ENCODE measurements around the gene FKBP10.
"Not testable (repeated sequence)": the region's sequence is repeated elsewhere in the genome, so short reads cannot be mapped to it uniquely, and the experiment has no call there.

Gene FKBP10

DNA sequence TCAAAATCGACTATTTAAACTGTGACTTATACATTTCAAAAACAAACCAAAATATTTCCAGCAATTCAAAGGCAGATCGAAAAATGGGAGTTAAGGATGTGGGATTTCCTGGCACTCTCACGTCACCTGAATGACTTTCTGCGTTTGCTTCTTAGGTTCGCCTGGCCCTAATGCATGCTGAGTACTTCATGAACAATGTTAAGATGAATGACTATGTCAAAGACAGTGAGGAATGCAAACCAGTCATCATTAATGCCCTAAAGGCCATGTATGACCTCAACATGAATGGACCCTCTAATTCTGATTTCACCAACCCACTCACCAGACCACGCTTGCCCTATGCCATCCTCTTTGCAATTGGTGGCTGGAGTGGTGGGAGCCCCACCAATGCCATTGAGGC is 32.2 kb downstream of the FKBP10 start:
- DNase-seq: no peak

DNA sequence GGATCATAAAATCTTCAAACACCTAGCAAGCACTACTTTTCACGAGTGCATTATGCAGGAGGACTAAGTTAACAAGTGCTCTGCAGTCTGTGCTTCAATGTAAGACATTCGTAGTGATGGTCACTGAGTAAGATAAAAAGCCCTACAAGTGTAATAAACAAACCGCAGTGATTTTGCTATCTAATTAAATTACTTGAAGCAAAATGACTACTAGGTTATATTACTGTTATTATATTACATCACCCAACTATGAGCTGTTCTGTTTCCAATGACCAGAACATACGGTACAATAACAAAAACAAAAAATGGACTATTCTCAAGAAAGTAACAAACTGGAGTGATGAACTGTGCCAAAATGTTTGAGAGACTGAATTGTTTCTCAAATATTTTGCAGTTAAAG is 36.0 kb downstream of the FKBP10 start:
- no peak for DNase-seq

DNA sequence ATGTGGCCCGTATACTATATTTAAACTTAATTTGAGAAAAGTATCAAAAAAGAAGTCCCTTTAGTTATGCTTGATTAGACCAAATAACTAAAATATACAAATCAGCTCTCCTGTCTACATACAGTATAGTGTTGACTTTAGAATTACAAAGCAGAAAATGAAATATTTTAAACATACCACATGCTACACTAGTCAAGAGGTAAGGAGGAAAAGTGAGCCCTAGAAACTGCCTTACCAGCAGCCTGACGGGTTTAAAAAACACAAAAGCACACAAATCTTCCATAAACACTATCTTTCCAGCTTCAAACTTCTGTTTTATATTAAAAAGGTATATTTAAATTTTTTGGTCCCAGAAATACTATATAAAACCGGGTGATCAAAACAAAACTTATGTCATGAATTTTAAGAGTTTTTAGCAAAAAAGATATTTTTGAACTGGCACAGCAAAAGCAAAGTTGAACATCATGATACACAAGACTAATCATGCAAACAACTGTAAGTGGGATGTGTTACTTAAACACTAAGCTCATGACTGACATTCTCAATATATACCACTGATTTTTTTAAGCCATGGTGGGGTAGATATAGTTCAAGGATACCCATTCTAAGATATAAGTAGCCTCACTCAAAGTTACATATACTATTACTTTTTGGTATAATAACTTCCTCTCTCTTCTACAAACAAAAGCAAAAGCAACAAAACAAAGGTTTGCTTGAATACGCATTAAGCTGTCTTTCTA is 36.6 kb downstream of the FKBP10 start:
- no peak for DNase-seq

DNA sequence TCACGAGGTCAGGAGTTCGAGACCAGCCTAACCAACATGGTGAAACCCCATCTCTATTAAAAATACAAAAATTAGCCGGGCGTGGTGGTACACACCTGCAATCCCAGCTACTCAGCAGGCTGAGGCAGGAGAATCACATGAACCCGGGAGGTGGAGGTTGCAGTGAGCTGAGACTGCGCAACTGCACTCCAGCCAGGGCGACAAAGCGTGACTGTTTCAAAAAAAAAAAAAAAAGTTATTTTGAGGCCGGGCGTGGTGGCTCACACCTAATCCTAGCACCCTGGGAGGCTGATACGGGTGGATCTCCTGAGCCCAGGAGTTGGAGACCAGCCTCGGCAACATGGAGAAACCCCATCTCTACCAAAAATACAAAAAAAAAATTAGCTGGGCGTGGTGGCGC is 38.6 kb downstream of the FKBP10 start:
- DNase-seq: not testable (repeated sequence)

DNA sequence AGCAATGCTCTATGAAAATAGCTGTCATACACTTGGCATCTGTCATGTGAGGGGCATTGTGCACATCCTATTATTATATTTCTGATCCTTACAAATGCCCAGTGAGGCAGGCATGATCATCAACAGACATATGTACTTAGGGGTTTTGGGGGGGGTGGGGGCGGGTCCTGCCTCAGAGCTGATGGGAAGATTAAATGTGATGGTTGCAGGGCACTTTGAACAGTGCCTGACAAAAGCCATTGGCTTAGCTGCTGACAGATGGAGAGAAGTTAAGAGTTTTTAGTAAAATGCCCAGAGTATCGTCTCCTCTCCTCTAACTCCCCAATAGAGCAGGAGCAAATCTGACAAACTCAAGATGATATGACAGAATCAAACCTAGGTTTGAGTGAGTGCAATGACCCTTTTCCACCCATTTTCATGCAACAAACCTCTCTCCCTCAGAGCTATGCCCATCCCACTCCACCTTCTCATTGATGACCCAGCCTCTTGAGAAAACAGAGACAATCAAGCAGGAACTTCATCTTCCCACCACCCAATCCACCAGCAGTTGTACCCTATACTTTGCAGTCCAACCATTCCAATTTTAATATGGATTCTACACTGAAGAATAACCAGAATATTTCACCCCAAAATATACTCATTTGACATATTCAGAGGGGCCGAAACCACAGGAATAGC is 47.6 kb downstream of the FKBP10 start:
- DNase-seq: no peak

DNA sequence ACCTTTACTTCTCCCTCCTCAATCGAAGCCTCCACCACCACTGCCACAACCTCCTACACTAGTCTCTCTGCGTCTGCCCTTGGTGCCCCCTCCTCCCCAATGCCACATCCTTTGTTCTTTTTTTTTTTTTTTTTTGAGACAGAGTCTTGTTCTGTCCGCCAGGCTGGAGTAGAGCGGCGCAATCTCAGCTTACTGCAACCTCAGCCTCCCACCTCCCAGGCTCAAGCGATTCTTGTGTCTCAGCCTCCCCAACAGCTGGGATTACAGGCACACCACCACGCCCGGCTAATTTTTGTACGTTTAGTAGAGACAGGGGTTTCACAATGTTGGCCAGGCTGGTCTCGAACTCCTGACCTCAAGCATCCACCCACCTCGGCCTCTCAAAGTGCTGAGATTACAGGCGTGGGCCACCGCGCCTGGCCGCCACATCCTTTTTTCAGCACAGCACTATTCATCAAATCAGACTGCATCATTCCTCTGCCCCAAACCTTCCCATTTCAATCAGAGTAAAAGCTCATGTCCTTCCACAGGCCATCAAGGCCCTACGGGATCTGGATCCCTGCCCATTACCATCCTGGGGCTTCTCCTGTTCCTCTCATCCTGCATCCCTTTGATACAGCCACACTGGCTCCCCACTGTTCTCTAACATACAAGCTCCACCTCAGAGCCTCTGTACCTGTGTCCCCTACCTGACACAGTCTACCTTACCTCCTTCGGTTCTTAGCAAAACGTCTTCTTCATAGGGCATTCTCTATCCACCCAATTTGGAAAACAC is 50.5 kb downstream of the FKBP10 start:
- DNase-seq: no peak

DNA sequence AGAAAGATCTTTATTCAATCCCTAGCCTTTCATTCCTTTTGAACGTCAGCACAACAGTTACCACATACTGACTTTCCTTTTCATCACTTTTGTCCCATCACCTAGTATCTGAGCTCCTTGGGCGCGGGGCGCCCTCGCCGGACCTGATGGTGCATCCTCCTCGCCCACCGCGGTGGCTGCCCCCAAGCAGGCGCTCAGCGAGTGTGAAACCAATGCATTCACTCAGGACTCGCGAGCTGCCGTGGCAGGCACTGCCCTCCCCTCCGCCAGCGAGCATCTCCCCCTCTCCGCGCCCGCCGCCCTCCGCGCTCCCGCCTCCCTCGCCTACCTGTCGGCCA is 51.7 kb downstream of the FKBP10 start:
- DNase-seq: no peak

DNA sequence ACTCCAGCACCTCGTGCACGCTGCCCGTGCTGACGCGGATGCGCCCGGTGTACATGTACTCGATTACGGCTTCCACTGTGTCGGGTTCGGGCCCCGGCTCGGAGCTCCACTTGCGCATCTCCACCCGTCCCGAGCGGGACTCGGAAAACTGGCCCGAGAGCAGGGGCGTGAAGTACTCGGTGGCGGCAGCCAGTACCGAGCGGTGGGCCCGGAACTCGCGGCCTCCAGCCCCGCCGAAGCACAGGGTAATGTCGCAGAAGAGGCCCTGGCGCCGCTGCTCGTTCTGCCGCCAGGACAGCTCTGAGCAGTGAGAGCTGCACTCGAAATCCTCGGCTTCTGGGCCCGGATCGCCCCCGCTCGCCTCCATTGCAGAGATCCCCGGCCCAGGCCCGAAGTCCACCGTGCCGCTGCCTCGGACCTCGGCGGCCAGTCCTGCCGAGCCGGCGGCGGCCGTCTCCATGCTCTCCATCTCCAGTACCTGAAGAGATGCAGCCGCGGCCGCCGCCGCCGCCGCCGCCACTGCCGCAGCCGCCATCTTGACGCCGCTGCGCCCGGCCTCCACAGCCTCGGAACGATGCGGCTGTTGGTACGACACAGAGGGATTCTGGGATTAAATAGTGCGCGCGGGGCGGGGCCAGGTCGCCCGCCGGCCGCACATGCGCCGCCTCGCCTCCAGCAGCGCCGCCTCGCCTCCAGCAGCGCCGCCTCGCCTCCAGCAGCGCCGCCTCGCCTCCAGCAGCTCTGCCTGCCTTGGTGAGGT is 52.2 kb downstream of the FKBP10 start, which contains the start of gene KLHL11:
Gene KLHL11 (minus strand): TSS at position 588 of the 760 bp plus-strand sequence. CDS start 53 bp downstream, at position 535.
- DNase-seq: peak; percentile 56

DNA sequence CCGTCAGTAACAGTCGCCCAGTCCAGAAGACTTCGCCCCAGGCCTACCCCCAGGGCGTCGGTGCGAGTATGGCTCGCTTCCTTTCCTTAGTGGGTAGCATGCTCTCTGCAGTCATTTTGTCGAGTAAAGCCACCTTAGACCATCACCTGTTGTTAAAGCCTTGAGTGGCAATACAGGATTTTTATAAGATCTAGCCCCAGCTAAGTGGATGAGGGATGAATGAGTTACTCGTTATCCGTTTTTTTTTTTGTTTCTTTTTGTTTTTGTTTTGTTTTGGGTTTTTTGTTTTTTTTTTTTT is 52.7 kb downstream of the FKBP10 start:
- DNase-seq: no peak

DNA sequence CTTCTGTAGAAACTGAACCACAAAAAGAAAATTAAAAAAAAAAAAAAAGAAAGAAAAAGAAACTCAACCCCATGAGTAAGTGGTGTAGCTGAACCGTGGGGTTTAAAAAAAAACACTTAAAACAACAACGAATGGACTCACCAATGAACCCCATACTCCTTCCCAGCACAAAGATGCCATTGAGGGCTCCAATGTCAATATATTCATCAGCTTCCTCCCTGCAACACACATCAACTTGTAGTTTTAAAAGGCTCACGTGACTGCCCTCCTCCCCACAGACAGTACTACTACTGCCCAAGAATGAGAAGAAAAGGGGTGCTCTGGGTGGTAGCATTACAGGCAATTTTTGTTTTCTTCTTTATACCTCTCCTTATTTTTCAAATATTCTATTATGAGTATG is 55.8 kb downstream of the FKBP10 start:
- DNase-seq: no peak

DNA sequence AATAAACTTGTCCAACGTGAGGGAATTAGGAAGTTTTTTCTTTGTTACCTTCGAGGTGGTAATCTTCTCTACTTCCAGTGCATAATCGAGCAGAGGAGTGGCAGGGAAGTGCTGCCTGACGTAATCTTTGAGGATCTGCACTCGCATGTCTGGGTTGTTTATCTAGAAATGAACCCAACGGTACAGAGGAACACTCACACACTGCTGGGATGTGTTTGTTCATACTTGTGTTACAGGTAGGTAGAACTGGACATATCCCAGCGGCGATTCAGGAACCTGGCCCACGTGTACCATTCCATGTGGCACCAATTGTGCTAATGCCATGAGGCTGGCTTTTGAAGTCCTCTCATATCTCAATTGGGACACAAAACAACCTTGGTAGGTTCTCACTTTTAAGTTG is 56.6 kb downstream of the FKBP10 start:
- no peak for DNase-seq

DNA sequence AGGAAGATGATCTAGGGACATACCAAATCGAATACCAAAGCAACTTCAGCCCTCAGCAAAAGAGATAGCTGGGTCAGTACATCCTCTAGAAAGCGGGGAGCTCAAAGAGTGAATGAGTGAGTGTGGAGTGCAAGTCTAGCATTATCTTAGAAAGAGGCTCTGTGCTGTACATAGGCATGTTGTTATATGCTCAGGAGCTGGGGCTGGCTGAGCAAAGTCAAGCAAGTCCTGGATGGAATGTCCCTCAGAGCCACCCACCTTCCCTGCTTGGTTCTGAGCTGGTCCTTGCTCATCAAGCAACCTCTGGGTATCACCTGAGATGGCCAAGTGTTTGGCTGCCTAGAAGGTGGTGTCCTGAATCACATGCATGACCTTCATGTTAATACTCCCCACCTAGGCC is 57.3 kb downstream of the FKBP10 start:
- no peak for DNase-seq

DNA sequence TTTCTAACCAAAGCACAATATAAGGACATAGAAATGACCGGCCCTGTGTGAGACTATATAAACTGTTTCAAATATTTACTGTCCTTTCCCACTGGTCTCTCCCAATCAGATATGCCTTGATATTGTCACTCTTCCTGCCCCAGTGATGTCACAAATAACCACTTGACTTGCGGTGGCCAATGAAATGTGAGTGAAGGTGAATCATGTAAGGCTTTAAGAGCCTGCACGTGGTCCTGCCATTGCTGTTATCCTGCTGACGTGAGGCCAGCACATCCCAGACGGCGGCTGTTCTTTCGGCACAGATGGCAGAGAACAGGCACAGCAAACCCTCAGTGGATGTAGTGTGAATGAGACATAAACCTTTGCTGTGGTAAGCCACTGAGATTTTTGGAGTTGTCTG is 57.8 kb downstream of the FKBP10 start:
- no peak for DNase-seq

DNA sequence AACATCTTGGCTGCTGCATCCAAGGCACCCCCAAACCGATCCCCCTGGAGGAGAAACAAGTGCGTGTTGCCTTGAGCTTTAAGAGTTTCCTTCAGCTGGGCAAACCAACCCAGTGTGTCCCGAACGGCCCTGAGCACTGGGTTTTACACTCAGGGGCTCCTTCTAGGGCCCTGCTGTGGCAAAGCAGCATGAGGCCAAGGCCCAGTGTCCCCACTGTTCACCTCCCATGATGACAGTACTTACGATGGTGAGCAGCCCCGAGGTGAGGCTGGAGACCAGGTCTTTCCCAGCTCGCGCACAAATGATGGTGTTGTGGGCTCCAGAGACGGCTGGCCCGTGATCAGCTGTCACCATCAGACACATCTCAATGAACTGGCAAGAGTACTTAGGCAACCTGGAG is 59.0 kb downstream of the FKBP10 start:
- DNase-seq: no peak
